A549 (cell line): ENCODE data around the gene AFF3. TPM values are rescaled to one million over a fixed set of nuclear protein-coding genes. Genes with fewer than 3 reads are reported as not detected.
"Not testable (repeated sequence)": the region's sequence is repeated elsewhere in the genome, so short reads cannot be mapped to it uniquely, and the experiment has no call there.

Source experiments
- ATAC-seq, 2 experiments: fragments of 200-7000 bp in 1 of 2; fragments of >200 bp in 1 of 2; cut with Nextera tagmentation in 1 of 2; cut with Tn5 transposase in 1 of 2; 3 replicates each; pipeline versions ENCODE4 v1.8.0 to v1.9.1; 2018 to 2020; ENCODE audit warnings: mild to moderate bottlenecking in 1 of 2, moderate library complexity in 1 of 2
- CTCF ChIA-PET: fragments of 300-600 bp; sonication (Branson Sonifier 250); formaldehyde crosslinking; extraction: SDS; loops from one replicate; lab custom pipeline; 2021; ENCODE audit warnings: antibody characterized with exemption, inconsistent platforms; lab: Yijun Ruan, JAX
- POLR2A ChIA-PET: fragments of 350-600 bp; formaldehyde crosslinking; extraction: SDS; loops from one replicate; lab custom pipeline; 2021; ENCODE audit warnings: antibody characterized with exemption, inconsistent platforms; lab: Yijun Ruan, JAX
- DNase-seq, 2 experiments: peaks; one replicate each; pipeline versions ENCODE4 v3.0.0 to v3.0.0-alpha.2; 2011 to 2016; ENCODE audit warnings: low read depth in 1 of 2, low spot score in 1 of 2
- FAIRE-seq: peaks from 2 replicates; lab custom pipeline; 2011; peaks lifted over from hg19 to GRCh38; lab: Jason Lieb, UNC
- H3K27ac ChIP-seq, 2 experiments: fragments of >200 bp; sonication (Bioruptor Twin); formaldehyde crosslinking; 3 replicates each; pipeline ENCODE4 v1.5.1; 2016 to 2017
- H3K4me1 ChIP-seq: fragments of >200 bp; sonication (Bioruptor Twin); formaldehyde crosslinking; 3 replicates; pipeline ENCODE4 v1.6.1; 2016
- H3K4me2 ChIP-seq: fragments of >200 bp; sonication (Bioruptor Twin); formaldehyde crosslinking; 3 replicates; pipeline ENCODE4 v1.6.1; 2016
- H3K4me3 ChIP-seq: fragments of >200 bp; sonication (Bioruptor Twin); formaldehyde crosslinking; 3 replicates; pipeline ENCODE4 v1.5.1; 2016
- H3K9me3 ChIP-seq: fragments of >200 bp; sonication (Bioruptor Twin); formaldehyde crosslinking; 3 replicates; pipeline ENCODE4 v1.6.1; 2016
- EP300 ChIP-seq, 2 experiments: fragments of >200 bp; sonication (Bioruptor Twin); formaldehyde crosslinking; IDR thresholded peaks; 2 replicates in 1 of 2; 3 replicates in 1 of 2; pipeline ENCODE4 v1.6.1; 2016 to 2017
- HEYL ChIP-seq: fragments of 250-450 bp; sonication (Bioruptor Pico); IDR thresholded peaks from 2 replicates; pipeline ENCODE4 v1.8.0; 2021; ENCODE audit warnings: mild to moderate bottlenecking, moderate library complexity
- JUN ChIP-seq, 2 experiments: fragments of >200 bp; sonication (Bioruptor Twin); formaldehyde crosslinking; IDR thresholded peaks; 2 replicates in 1 of 2; 3 replicates in 1 of 2; pipeline ENCODE4 v1.6.1; 2016 to 2017
- JUNB ChIP-seq: fragments of >200 bp; sonication (Bioruptor Twin); formaldehyde crosslinking; IDR thresholded peaks from 2 replicates; pipeline ENCODE4 v1.6.1; 2016
- MAX ChIP-seq: IDR thresholded peaks from 2 replicates; pipeline ENCODE4 v1.6.1; 2012
- MAZ ChIP-seq: fragments of 150-350 bp; IDR thresholded peaks from 2 replicates; pipeline ENCODE4 v1.6.1; 2014; ENCODE audit warnings: antibody characterized with exemption, low read depth, low read length, borderline replicate concordance
- NR3C1 ChIP-seq: fragments of >200 bp; sonication (Bioruptor Twin); formaldehyde crosslinking; IDR thresholded peaks from 3 replicates; pipeline ENCODE4 v1.6.1; 2017
- PBX3 ChIP-seq: IDR thresholded peaks from 2 replicates; pipeline ENCODE4 v1.6.1; 2012
- PHF8 ChIP-seq: fragments of 200-600 bp; sonication (generic); IDR thresholded peaks from 2 replicates; pipeline ENCODE4 v1.6.1; 2016; ENCODE audit warnings: low read depth, mild to moderate bottlenecking, antibody characterized with exemption, moderate library complexity, borderline replicate concordance
- TFCP2L1 ChIP-seq: fragments of 250-450 bp; sonication (Bioruptor Pico); IDR thresholded peaks from 2 replicates; pipeline ENCODE4 v1.5.0; 2021; ENCODE audit warnings: mild to moderate bottlenecking
- ZNF302 ChIP-seq: fragments of 250-450 bp; sonication (Bioruptor Pico); IDR thresholded peaks from 2 replicates; pipeline ENCODE4 v1.9.0; 2021; ENCODE audit warnings: inconsistent platforms, mild to moderate bottlenecking, moderate library complexity
- ZSCAN20 ChIP-seq: fragments of 250-450 bp; sonication (Bioruptor Pico); IDR thresholded peaks from 2 replicates; pipeline ENCODE4 v1.8.0; 2022; ENCODE audit warnings: mild to moderate bottlenecking, moderate library complexity
- WGBS: methylation state at CpG from one replicate; pipeline ENCODE4 v1.1.6; 2017; ENCODE audit errors: missing lambda C conversion rate; 5-methylcytosine and 5-hydroxymethylcytosine counted together
- polyA plus RNA-seq, 4 experiments: library from polyadenylated mRNA; depleted of rRNA in 3 of 4; stranded (reverse); fragments of >200 nt; fragmentation: RNase III in 1 of 4; extraction: RNeasy Plus Mini Kit Qiagen cat#74134 plus additional on column Dnase treatment in 1 of 4; gene quantifications; 2 replicates in 3 of 4; 3 replicates in 1 of 4; pipeline ENCODE4 v1.2.3, GENCODE V29; 2011 to 2017
- TF ChIP-seq, protein P1 (sequence below): fragments of 250-450 bp; sonication (Bioruptor Pico); IDR thresholded peaks from 2 replicates; pipeline ENCODE4 v1.5.0; 2020; ENCODE audit warnings: low read depth, mild to moderate bottlenecking, moderate library complexity
- TF ChIP-seq, protein P2 (sequence below): fragments of 200-600 bp; sonication (generic); IDR thresholded peaks from 2 replicates; pipeline ENCODE4 v1.6.1; 2016; ENCODE audit warnings: antibody characterized with exemption, mild to moderate bottlenecking, moderate library complexity

The AFF3 gene
- polyA plus RNA-seq, 2 of the 4 experiments (the other 2 are of a cell fraction): not detected

- TF ChIP-seq PHF8: no peak
- TF ChIP-seq JUN (IDR thresholded peaks at IDR 0.05): no peak
- TF ChIP-seq, all 56 proteins: peak for 0
Observed at GRCh38 chr2:99948010-99948409, 194.4 kb downstream of the AFF3 start (continued).

- not testable (repeated sequence) for FAIRE-seq
Observed at GRCh38 chr2:99947366-99947765, 195.0 kb downstream of the AFF3 start.

GRCh38 chr2:99944019-99944418 lies 198.4 kb downstream of the AFF3 start:
- Histone ChIP-seq H3K9me3 (no peaks in the 10 kb centered on the region), H3K27ac (no peak overlapping the region), H3K4me1 (no peaks in the 10 kb centered on the region), H3K4me3 (no peak overlapping the region), H3K4me2 (no peak overlapping the region)
- no peak for FAIRE-seq
- ATAC-seq: no peak
- no peak for DNase-seq
- POLR2A ChIA-PET: no interaction called here
- no peak for TF ChIP-seq PBX3
- TF ChIP-seq HEYL (CRISPR knock-in tag): no peak
- TF ChIP-seq NR3C1: no peak
- TF ChIP-seq JUN (IDR thresholded peaks at IDR 0.05): no peak
- TF ChIP-seq MAZ: no peak
- TF ChIP-seq JUNB: no peak
- TF ChIP-seq, protein P1, sequence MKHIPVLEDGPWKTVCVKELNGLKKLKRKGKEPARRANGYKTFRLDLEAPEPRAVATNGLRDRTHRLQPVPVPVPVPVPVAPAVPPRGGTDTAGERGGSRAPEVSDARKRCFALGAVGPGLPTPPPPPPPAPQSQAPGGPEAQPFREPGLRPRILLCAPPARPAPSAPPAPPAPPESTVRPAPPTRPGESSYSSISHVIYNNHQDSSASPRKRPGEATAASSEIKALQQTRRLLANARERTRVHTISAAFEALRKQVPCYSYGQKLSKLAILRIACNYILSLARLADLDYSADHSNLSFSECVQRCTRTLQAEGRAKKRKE: no peak
- no peak for TF ChIP-seq ZNF302 (CRISPR knock-in tag)
- no peak for TF ChIP-seq EP300 (IDR thresholded peaks at IDR 0.05)
- TF ChIP-seq, protein P2, sequence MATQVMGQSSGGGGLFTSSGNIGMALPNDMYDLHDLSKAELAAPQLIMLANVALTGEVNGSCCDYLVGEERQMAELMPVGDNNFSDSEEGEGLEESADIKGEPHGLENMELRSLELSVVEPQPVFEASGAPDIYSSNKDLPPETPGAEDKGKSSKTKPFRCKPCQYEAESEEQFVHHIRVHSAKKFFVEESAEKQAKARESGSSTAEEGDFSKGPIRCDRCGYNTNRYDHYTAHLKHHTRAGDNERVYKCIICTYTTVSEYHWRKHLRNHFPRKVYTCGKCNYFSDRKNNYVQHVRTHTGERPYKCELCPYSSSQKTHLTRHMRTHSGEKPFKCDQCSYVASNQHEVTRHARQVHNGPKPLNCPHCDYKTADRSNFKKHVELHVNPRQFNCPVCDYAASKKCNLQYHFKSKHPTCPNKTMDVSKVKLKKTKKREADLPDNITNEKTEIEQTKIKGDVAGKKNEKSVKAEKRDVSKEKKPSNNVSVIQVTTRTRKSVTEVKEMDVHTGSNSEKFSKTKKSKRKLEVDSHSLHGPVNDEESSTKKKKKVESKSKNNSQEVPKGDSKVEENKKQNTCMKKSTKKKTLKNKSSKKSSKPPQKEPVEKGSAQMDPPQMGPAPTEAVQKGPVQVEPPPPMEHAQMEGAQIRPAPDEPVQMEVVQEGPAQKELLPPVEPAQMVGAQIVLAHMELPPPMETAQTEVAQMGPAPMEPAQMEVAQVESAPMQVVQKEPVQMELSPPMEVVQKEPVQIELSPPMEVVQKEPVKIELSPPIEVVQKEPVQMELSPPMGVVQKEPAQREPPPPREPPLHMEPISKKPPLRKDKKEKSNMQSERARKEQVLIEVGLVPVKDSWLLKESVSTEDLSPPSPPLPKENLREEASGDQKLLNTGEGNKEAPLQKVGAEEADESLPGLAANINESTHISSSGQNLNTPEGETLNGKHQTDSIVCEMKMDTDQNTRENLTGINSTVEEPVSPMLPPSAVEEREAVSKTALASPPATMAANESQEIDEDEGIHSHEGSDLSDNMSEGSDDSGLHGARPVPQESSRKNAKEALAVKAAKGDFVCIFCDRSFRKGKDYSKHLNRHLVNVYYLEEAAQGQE: no peak
- CTCF ChIA-PET: no interaction called here
- 27% methylated on average over 4 of the region's 4 CpGs for WGBS

More at GRCh38 chr2:99947366-99947765, 195.0 kb downstream of the AFF3 start:
- DNase-seq, CTCF ChIA-PET, H3K27ac ChIP-seq, H3K4me3 ChIP-seq, H3K4me2 ChIP-seq, ATAC-seq, H3K4me1 ChIP-seq, H3K9me3 ChIP-seq, POLR2A ChIA-PET: not testable (repeated sequence)
- 15% methylated on average over 4 of the region's 4 CpGs for whole genome bisulfite sequencing

GRCh38 chr2:99942561-99943347 lies 199.6 kb downstream of the AFF3 start:
- ChIA-PET CTCF (interaction anchor here (0.6 to 0.7 kb wide), 2 partner anchors 31 to 1071 kb away, joined by 5 read pairs; no protein-coding TSS in a partner anchor), POLR2A (no interaction called here)
- H3K4me2 ChIP-seq: no peak overlapping the region
- TF ChIP-seq ZSCAN20 (CRISPR knock-in tag): no peak
- no peak for TF ChIP-seq MAX
- no peak for TF ChIP-seq TFCP2L1
- TF ChIP-seq, all 56 proteins: peak for 0
- WGBS: 44% methylated on average over 5 of the region's 6 CpGs
- Histone ChIP-seq H3K9me3 (no peaks in the 10 kb centered on the region), H3K4me1 (no peaks in the 10 kb centered on the region), H3K4me3 (no peak overlapping the region), H3K27ac (no peak overlapping the region)
- DNase-seq (no peak), ATAC-seq (no peak), FAIRE-seq (no peak)
